Esophagus squamous epithelium (tissue), 4 donors: ENCODE data around the gene LRP2BP.

Source experiments
- POLR2A ChIP-seq, 4 donors: fragments of 450-650 bp; IDR thresholded peaks; one replicate each; pipeline ENCODE4 v1.6.1; 2017; ENCODE audit warnings: antibody characterized with exemption in 4 of 4, mild to moderate bottlenecking in 4 of 4, moderate library complexity in 3 of 4
- TF ChIP-seq, protein P1 (sequence below), 6 experiments: fragments of 450-650 bp in 4 of 6; fragments of 200-600 bp in 2 of 6; sonication (generic) in 2 of 6; IDR thresholded peaks; one replicate each; pipeline ENCODE4 v1.5.1; 2016 to 2019; ENCODE audit warnings: antibody characterized with exemption in 6 of 6, mild to moderate bottlenecking in 4 of 6, moderate library complexity in 4 of 6

DNA sequence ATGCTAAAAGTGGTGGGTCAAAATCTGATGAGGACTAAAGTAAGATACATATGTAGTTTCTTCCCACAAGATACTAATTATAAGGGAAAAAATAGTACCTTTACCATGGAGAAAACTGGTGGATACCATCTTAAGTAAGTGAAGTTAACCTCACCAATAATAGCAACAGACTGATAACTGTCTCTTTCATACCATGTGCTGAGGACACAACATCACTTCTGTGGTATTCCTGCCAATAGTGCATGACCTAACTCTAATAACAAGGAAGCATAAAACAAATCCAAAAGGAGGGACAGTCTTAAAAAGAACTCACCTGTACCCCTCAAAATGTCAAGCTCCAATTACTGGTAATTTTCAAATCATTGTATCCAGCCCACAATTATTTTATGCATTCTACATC lies 21.2 kb upstream of the LRP2BP start:
- TF ChIP-seq, protein P1, sequence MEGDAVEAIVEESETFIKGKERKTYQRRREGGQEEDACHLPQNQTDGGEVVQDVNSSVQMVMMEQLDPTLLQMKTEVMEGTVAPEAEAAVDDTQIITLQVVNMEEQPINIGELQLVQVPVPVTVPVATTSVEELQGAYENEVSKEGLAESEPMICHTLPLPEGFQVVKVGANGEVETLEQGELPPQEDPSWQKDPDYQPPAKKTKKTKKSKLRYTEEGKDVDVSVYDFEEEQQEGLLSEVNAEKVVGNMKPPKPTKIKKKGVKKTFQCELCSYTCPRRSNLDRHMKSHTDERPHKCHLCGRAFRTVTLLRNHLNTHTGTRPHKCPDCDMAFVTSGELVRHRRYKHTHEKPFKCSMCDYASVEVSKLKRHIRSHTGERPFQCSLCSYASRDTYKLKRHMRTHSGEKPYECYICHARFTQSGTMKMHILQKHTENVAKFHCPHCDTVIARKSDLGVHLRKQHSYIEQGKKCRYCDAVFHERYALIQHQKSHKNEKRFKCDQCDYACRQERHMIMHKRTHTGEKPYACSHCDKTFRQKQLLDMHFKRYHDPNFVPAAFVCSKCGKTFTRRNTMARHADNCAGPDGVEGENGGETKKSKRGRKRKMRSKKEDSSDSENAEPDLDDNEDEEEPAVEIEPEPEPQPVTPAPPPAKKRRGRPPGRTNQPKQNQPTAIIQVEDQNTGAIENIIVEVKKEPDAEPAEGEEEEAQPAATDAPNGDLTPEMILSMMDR (IDR thresholded peaks at IDR 0.05) = no peak
- no peak for TF ChIP-seq POLR2A (IDR thresholded peaks at IDR 0.05)
